ENCODE measurements around the gene RBM4. TPM values are rescaled to one million over a fixed set of nuclear protein-coding genes. Genes with fewer than 3 reads are reported as not detected.

The RBM4 gene
- total and polyA plus RNA-seq, 2 donors from 2014 or later: 125 to 168 TPM

GRCh38 chr11:66686801-66687750 is 48.6 kb downstream of the RBM4 start:
- no peaks in the 10 kb centered on the region for H3K27me3 ChIP-seq (ENCODE audit: control insufficient read depth, insufficient read depth, low read length)
- no peak overlapping the region for H3K9ac ChIP-seq (ENCODE audit: low read length in 3 of 3)
- DNase-seq: no peak
- no peak overlapping the region for H3K27ac ChIP-seq (ENCODE audit: low read depth in 2 of 2, low read length in 2 of 2)
- H3K4me3 ChIP-seq (ENCODE audit: low read length in 3 of 3): no peak overlapping the region
- no peak for TF ChIP-seq CTCF (IDR thresholded peaks at IDR 0.05; ENCODE audit: borderline replicate concordance, extremely low read depth, insufficient read depth)
- H3K9me3 ChIP-seq (ENCODE audit: control insufficient read depth in 2 of 3, insufficient read depth in 1 of 3, low read length in 3 of 3): no peaks in the 10 kb centered on the region
- intact Hi-C loops (cut with DNase I): loop anchor here (10.0 kb wide), 1 partner anchor 282 kb away; no protein-coding TSS in a partner anchor
- peaks cover 0 to 7% (median 4%) of the 10 kb centered on the region in 3 donors for H3K36me3 ChIP-seq (ENCODE audit: control insufficient read depth in 2 of 3, insufficient read depth in 3 of 3, low read length in 3 of 3)
- no peaks in the 10 kb centered on the region for H3K4me1 ChIP-seq (ENCODE audit: control insufficient read depth in 2 of 3, insufficient read depth in 2 of 3, low read depth in 1 of 3, low read length in 3 of 3)
- FAIRE-seq: no peak

- no peak for FAIRE-seq
- H3K9me3 ChIP-seq (ENCODE audit: control insufficient read depth in 2 of 3, insufficient read depth in 1 of 3, low read length in 3 of 3): no peaks in the 10 kb centered on the region
- H3K27me3 ChIP-seq (ENCODE audit: control insufficient read depth, insufficient read depth, low read length): no peaks in the 10 kb centered on the region
- H3K4me3 ChIP-seq (ENCODE audit: low read length in 3 of 3): no peak overlapping the region
- H3K4me1 ChIP-seq (ENCODE audit: control insufficient read depth in 2 of 3, insufficient read depth in 2 of 3, low read depth in 1 of 3, low read length in 3 of 3): no peaks in the 10 kb centered on the region
- TF ChIP-seq CTCF (IDR thresholded peaks at IDR 0.05; ENCODE audit: borderline replicate concordance, extremely low read depth, insufficient read depth): no peak
- DNase-seq: no peak
- peaks cover 0 to 7% (median 4%) of the 10 kb centered on the region in 3 donors for H3K36me3 ChIP-seq (ENCODE audit: control insufficient read depth in 2 of 3, insufficient read depth in 3 of 3, low read length in 3 of 3)
- intact Hi-C loops (cut with DNase I): loop anchor here (10.0 kb wide), 1 partner anchor 283 kb away; no protein-coding TSS in a partner anchor
- no peak overlapping the region for H3K27ac ChIP-seq (ENCODE audit: low read depth in 2 of 2, low read length in 2 of 2)
- no peak overlapping the region for H3K9ac ChIP-seq (ENCODE audit: low read length in 3 of 3)
These were observed 49.4 kb downstream of the RBM4 start for GRCh38 chr11:66687831-66688281.

- H3K27me3 ChIP-seq (ENCODE audit: control insufficient read depth, insufficient read depth, low read length): no peaks in the 10 kb centered on the region
- H3K4me1 ChIP-seq (ENCODE audit: control insufficient read depth in 2 of 3, insufficient read depth in 2 of 3, low read depth in 1 of 3, low read length in 3 of 3): no peaks in the 10 kb centered on the region
- peaks cover 0 to 7% (median 4%) of the 10 kb centered on the region in 3 donors for H3K36me3 ChIP-seq (ENCODE audit: control insufficient read depth in 2 of 3, insufficient read depth in 3 of 3, low read length in 3 of 3)
- no peak overlapping the region for H3K4me3 ChIP-seq (ENCODE audit: low read length in 3 of 3)
- H3K9me3 ChIP-seq (ENCODE audit: control insufficient read depth in 2 of 3, insufficient read depth in 1 of 3, low read length in 3 of 3): no peaks in the 10 kb centered on the region
- intact Hi-C loops (cut with DNase I): loop anchor here (10.0 kb wide), 1 partner anchor 284 kb away; no protein-coding TSS in a partner anchor
- H3K27ac ChIP-seq (ENCODE audit: low read depth in 2 of 2, low read length in 2 of 2): no peak overlapping the region
- no peak for TF ChIP-seq CTCF (IDR thresholded peaks at IDR 0.05; ENCODE audit: borderline replicate concordance, extremely low read depth, insufficient read depth)
- FAIRE-seq: no peak
- DNase-seq: no peak
- H3K9ac ChIP-seq (ENCODE audit: low read length in 3 of 3): no peak overlapping the region
These were observed 50.3 kb downstream of the RBM4 start for GRCh38 chr11:66688561-66689534.

Data from kidney (tissue), 14 donors.